Measurements from ENCODE around the gene ZNF565.
A peak's percentile ranks its signal among the peaks of the same experiment; 100 is the strongest.
"Not testable (repeated sequence)": the region's sequence is repeated elsewhere in the genome, so short reads cannot be mapped to it uniquely, and the experiment has no call there.

Gene ZNF565

DNA sequence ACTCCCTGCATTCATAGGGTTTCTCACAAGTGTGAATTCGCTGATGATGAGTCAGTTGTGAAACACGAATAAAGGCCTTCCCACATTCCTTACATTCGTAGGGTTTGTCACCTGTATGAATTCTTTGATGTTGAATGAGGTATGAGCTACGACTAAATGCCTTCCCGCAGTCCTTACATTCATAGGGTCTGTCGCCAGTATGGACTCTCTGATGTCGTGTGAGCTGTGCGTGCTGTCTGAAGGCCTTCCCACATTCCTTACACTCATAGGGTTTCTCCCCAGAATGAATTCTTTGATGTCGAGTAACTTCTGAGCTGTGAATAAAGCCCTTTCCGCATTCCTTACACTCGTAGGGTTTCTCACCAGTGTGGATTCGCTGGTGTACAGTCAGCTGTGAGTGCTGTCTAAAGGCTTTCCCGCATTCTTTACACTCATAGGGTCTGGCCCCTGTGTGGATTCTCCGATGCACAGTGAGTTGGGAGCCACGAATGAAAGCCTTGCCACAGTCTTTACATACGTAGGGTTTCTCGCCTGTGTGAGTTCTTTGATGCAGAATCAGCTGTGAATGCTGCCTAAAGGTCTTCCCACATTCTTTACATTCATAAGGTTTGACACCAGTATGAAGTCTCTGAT lies 31.7 kb downstream of the ZNF565 start:
- no peaks in the 10 kb centered on the region for H3K9me3 ChIP-seq (ENCODE audit: severe bottlenecking)
- ATAC-seq (ENCODE audit: low read depth): peak; percentile 55
- H3K27me3 ChIP-seq (ENCODE audit: insufficient read depth, poor library complexity, severe bottlenecking): no peaks in the 10 kb centered on the region
- DNase-seq (ENCODE audit: low spot score): no peak
- no peaks in the 10 kb centered on the region for H3K4me1 ChIP-seq (ENCODE audit: insufficient read depth, poor library complexity, severe bottlenecking)
- no peak overlapping the region for H3K4me3 ChIP-seq (ENCODE audit: severe bottlenecking)
- TF ChIP-seq, protein P1, sequence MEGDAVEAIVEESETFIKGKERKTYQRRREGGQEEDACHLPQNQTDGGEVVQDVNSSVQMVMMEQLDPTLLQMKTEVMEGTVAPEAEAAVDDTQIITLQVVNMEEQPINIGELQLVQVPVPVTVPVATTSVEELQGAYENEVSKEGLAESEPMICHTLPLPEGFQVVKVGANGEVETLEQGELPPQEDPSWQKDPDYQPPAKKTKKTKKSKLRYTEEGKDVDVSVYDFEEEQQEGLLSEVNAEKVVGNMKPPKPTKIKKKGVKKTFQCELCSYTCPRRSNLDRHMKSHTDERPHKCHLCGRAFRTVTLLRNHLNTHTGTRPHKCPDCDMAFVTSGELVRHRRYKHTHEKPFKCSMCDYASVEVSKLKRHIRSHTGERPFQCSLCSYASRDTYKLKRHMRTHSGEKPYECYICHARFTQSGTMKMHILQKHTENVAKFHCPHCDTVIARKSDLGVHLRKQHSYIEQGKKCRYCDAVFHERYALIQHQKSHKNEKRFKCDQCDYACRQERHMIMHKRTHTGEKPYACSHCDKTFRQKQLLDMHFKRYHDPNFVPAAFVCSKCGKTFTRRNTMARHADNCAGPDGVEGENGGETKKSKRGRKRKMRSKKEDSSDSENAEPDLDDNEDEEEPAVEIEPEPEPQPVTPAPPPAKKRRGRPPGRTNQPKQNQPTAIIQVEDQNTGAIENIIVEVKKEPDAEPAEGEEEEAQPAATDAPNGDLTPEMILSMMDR (IDR thresholded peaks at IDR 0.05; ENCODE audit: poor library complexity, severe bottlenecking): no peak
- H3K27ac ChIP-seq (ENCODE audit: poor library complexity, severe bottlenecking): no peak overlapping the region
- H3K36me3 ChIP-seq (ENCODE audit: low read depth): peaks cover 8% of the 10 kb centered on the region; the same call in 1 of the 2 replicates

DNA sequence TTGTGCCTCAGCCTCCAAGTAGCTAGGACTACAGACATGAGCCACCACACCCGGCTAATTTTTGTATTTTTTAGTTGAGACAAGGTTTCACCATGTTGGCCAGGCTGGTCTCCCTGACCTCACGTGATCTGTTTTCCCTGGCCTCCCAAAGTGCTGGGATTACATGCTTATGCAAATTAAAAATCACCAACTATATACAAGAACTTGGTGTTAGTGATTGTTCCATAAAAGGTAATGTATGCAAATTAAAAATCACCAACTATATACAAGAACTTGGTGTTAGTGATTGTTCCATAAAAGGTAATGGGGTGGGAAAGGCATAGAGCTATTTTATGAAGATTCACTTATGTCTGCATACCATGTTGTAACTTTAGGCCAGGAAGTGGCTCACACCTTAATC lies 35.4 kb downstream of the ZNF565 start:
- ATAC-seq (ENCODE audit: low read depth); H3K27ac ChIP-seq (ENCODE audit: poor library complexity, severe bottlenecking); H3K9me3 ChIP-seq (ENCODE audit: severe bottlenecking); DNase-seq (ENCODE audit: low spot score); H3K27me3 ChIP-seq (ENCODE audit: insufficient read depth, poor library complexity, severe bottlenecking); H3K36me3 ChIP-seq (ENCODE audit: low read depth); H3K4me3 ChIP-seq (ENCODE audit: severe bottlenecking); H3K4me1 ChIP-seq (ENCODE audit: insufficient read depth, poor library complexity, severe bottlenecking): not testable (repeated sequence)

- H3K36me3 ChIP-seq (ENCODE audit: low read depth); H3K9me3 ChIP-seq (ENCODE audit: severe bottlenecking); H3K4me1 ChIP-seq (ENCODE audit: insufficient read depth, poor library complexity, severe bottlenecking); ATAC-seq (ENCODE audit: low read depth); H3K4me3 ChIP-seq (ENCODE audit: severe bottlenecking); DNase-seq (ENCODE audit: low spot score); H3K27me3 ChIP-seq (ENCODE audit: insufficient read depth, poor library complexity, severe bottlenecking); H3K27ac ChIP-seq (ENCODE audit: poor library complexity, severe bottlenecking): not testable (repeated sequence)
Observed at GRCh38 chr19:36173846-36174245, 40.6 kb downstream of the ZNF565 start.

DNA sequence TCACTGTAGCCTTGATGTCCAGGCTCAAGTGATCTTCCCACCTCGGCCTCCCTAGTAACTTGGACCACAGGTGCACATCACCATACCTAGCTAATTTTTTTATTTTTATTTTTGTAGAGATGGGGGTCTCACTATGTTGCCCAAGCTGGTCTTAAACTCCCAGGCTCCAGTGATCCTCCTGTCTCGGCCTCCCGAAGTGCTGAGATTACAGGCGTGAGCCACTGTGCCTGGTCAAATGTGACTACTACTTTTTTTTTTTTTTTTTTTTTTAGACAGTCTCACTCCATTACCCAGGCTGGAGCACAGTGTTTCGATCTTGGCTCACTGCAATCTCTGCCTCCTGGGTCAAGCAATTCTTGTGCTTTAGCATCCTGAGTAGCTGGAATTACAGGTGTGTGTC lies 41.6 kb downstream of the ZNF565 start:
- no peak overlapping the region for H3K27ac ChIP-seq (ENCODE audit: poor library complexity, severe bottlenecking)
- no peaks in the 10 kb centered on the region for H3K9me3 ChIP-seq (ENCODE audit: severe bottlenecking)

DNA sequence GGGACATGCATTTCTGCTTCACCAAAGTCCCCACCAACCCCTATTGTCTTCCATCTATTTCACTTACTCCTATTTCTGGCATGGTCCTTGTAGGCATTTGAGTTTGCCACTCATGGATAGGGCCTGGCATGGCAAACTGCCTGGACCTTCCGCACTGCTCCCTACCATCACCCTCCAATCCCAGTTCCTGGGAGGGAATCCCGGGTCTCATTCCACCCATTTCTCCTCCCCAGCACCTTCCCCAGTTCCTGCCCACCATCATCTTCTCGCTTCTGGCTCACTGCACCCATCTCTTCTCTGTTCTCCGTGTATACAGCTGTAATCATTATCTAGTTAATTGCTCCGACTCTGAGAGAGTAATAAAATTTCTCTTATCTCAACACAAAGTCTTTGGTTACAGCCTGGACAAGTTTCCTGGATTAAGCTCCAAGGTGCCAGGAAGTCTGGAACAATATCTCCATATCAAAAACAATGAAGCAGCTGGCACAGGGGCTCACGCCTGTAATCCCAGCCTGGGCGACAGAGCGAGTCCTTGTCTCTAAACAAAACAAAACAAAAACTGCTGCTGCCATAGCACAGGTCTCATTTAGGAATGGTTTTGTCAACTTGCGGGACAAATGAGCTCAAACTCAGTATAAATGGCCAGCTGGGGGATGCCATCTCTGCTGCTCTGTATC lies 45.2 kb downstream of the ZNF565 start:
- no peaks in the 10 kb centered on the region for H3K4me1 ChIP-seq (ENCODE audit: insufficient read depth, poor library complexity, severe bottlenecking)
- H3K27ac ChIP-seq (ENCODE audit: poor library complexity, severe bottlenecking): no peak overlapping the region
- H3K36me3 ChIP-seq (ENCODE audit: low read depth): peaks cover 5% of the 10 kb centered on the region; the same call in 1 of the 2 replicates
- H3K9me3 ChIP-seq (ENCODE audit: severe bottlenecking): no peaks in the 10 kb centered on the region
- H3K4me3 ChIP-seq (ENCODE audit: severe bottlenecking): no peak overlapping the region
- no peak for ATAC-seq (ENCODE audit: low read depth)
- DNase-seq (ENCODE audit: low spot score): no peak
- TF ChIP-seq, protein P1 (IDR thresholded peaks at IDR 0.05; ENCODE audit: poor library complexity, severe bottlenecking): no peak
- H3K27me3 ChIP-seq (ENCODE audit: insufficient read depth, poor library complexity, severe bottlenecking): no peaks in the 10 kb centered on the region

More for the DNA sequence above, 41.6 kb downstream of the ZNF565 start:
- TF ChIP-seq, protein P1 (IDR thresholded peaks at IDR 0.05; ENCODE audit: poor library complexity, severe bottlenecking): no peak
- no peak overlapping the region for H3K4me3 ChIP-seq (ENCODE audit: severe bottlenecking)
- no peaks in the 10 kb centered on the region for H3K27me3 ChIP-seq (ENCODE audit: insufficient read depth, poor library complexity, severe bottlenecking)
- ATAC-seq (ENCODE audit: low read depth) (no peak), DNase-seq (ENCODE audit: low spot score) (no peak)
- no peaks in the 10 kb centered on the region for H3K4me1 ChIP-seq (ENCODE audit: insufficient read depth, poor library complexity, severe bottlenecking)
- H3K36me3 ChIP-seq (ENCODE audit: low read depth): no peaks in the 10 kb centered on the region

- no peak for DNase-seq (ENCODE audit: low spot score)
- TF ChIP-seq, protein P1 (IDR thresholded peaks at IDR 0.05; ENCODE audit: poor library complexity, severe bottlenecking): no peak
- no peak overlapping the region for H3K27ac ChIP-seq (ENCODE audit: poor library complexity, severe bottlenecking)
- ATAC-seq (ENCODE audit: low read depth): no peak
- H3K4me1 ChIP-seq (ENCODE audit: insufficient read depth, poor library complexity, severe bottlenecking): no peaks in the 10 kb centered on the region
- no peaks in the 10 kb centered on the region for H3K9me3 ChIP-seq (ENCODE audit: severe bottlenecking)
- H3K4me3 ChIP-seq (ENCODE audit: severe bottlenecking): no peak overlapping the region
- no peaks in the 10 kb centered on the region for H3K27me3 ChIP-seq (ENCODE audit: insufficient read depth, poor library complexity, severe bottlenecking)
- peaks cover 19% of the 10 kb centered on the region for H3K36me3 ChIP-seq (ENCODE audit: low read depth)
Observed at GRCh38 chr19:36163813-36164212, 50.7 kb downstream of the ZNF565 start.

All from RWPE2 (cell line).